Subcutaneous abdominal adipose tissue (tissue), 5 donors: ENCODE results near the gene FOXL1.

Experiments
- H3K27ac ChIP-seq: one replicate; pipeline ENCODE4 v1.7.0; 2013; ENCODE audit warnings: low read depth, mild to moderate bottlenecking, inconsistent platforms, low read length, moderate library complexity
- H3K27me3 ChIP-seq, 5 donors: one replicate each; pipeline ENCODE4 v1.7.0; 2013; ENCODE audit warnings: low read length in 5 of 5, inconsistent platforms in 1 of 5; ENCODE audit not compliant: control insufficient read depth in 5 of 5, insufficient read depth in 4 of 5
- H3K36me3 ChIP-seq, 5 donors: one replicate each; pipeline ENCODE4 v1.7.0; 2013; ENCODE audit warnings: low read length in 5 of 5; ENCODE audit not compliant: control insufficient read depth in 5 of 5, insufficient read depth in 5 of 5
- H3K4me1 ChIP-seq, 5 donors: one replicate each; pipeline ENCODE4 v1.7.0; 2013; ENCODE audit warnings: low read length in 5 of 5, mild to moderate bottlenecking in 3 of 5, moderate library complexity in 1 of 5; ENCODE audit not compliant: control insufficient read depth in 5 of 5, insufficient read depth in 5 of 5
- H3K4me3 ChIP-seq, 5 donors: one replicate each; pipeline ENCODE4 v1.7.0; 2013; ENCODE audit warnings: low read length in 5 of 5, low read depth in 1 of 5
- H3K9ac ChIP-seq, 5 donors: one replicate each; pipeline ENCODE4 v1.7.0; 2013; ENCODE audit warnings: low read length in 5 of 5, mild to moderate bottlenecking in 4 of 5, moderate library complexity in 3 of 5
- H3K9me3 ChIP-seq, 5 donors: one replicate each; pipeline ENCODE4 v1.7.0; 2013; ENCODE audit warnings: low read length in 5 of 5; ENCODE audit not compliant: control insufficient read depth in 5 of 5
- donor health status: healthy.
- donor health status: healthy.
- donor health status: healthy.
- donor health status: healthy.
- donor health status: healthy.

The FOXL1 gene

DNA sequence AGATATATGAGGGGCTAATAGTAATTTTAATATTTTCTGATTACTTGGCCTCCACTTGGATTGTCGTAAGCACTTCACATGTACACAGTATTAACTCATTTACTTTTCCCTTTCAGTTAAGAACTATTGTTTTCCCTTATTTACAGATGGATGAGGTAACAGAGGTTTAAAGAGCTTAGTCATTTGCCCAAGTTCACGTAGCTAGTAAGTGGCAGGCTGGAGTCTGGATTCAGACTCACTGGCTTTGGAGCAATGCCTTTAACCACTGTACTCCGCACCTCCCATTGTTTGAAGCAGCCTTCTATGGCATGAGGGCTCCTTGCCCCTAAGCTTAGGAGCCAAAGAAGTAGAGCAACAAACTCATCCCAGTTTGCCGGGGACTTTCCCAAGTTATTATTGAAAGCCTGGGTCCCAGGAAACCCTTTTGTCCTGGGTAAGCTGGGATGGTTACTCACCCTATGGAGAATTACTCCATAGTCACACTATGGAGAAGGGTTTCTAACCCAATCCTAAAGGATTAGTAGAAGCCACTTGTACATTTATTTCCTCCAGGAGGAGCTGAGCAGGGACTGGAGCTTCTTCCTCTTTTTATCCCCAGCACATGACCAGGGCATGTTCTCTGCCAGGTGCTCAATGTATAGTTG is 12.3 kb downstream of the FOXL1 start:
- no peaks in the 10 kb centered on the region for H3K4me1 ChIP-seq
- peaks cover 0 to 3% (median 0%) of the 10 kb centered on the region in 5 donors for H3K9me3 ChIP-seq
- no peaks in the 10 kb centered on the region for H3K36me3 ChIP-seq
- peaks cover 0 to 33% (median 24%) of the 10 kb centered on the region in 5 donors for H3K27me3 ChIP-seq
- H3K4me3 ChIP-seq, result no peak overlapping the region
- no peak overlapping the region for H3K9ac ChIP-seq
- H3K27ac ChIP-seq, result no peak overlapping the region

GRCh38 chr16:86591270-86591669 is 12.9 kb downstream of the FOXL1 start:
- peaks cover 2 to 38% (median 30%) of the 10 kb centered on the region in 5 donors for H3K27me3 ChIP-seq
- H3K9ac ChIP-seq, result no peak overlapping the region
- no peak overlapping the region for H3K4me3 ChIP-seq
- peaks cover 0 to 3% (median 0%) of the 10 kb centered on the region in 5 donors for H3K9me3 ChIP-seq
- no peak overlapping the region for H3K27ac ChIP-seq
- H3K36me3 ChIP-seq, result no peaks in the 10 kb centered on the region
- no peaks in the 10 kb centered on the region for H3K4me1 ChIP-seq

DNA sequence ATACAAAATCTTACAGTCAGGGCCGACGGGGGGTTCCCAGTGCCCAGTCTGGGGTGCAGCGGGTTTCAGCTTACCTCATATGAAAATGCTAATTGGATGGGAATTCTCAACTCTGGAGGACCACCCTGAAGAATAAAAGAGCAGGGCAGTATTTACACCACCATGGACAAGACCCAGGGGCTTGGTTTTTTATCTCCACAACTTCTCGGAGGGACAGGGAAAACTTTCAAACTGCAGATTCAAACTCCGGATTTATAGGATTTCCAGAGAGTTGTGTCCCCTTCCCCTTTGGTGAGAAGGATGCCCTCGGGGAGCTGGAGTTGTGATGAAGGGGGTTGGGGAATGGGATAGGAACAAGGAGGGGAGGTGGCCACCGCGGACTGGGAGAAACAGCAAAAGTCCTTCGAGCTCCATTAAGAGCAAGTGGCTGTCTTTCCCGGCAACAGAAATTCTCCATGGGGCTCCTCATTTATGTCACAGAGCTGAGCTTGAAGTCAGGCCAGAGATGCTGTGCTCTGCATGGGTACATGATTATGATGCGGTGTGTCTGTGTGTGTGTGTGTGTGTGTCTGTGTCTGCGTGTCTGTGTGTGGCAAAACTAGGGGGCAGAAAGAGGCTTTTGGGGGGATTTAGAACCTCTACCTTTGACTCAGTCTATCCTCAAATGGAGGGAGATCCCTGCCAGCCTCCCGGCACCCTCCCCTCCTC is 15.7 kb downstream of the FOXL1 start:
- H3K9ac ChIP-seq, result no peak overlapping the region
- no peak overlapping the region for H3K27ac ChIP-seq

GRCh38 chr16:86594721-86595120 is 16.4 kb downstream of the FOXL1 start:
- Histone ChIP-seq H3K9me3 (no peaks in the 10 kb centered on the region), H3K27ac (no peak overlapping the region), H3K9ac (no peak overlapping the region), H3K36me3 (no peaks in the 10 kb centered on the region), H3K27me3 (peaks cover 2 to 47% (median 33%) of the 10 kb centered on the region in 5 donors), H3K4me3 (no peak overlapping the region), H3K4me1 (no peaks in the 10 kb centered on the region)

More for the DNA sequence above, 15.7 kb downstream of the FOXL1 start:
- Histone ChIP-seq H3K9me3 (no peaks in the 10 kb centered on the region), H3K4me1 (no peaks in the 10 kb centered on the region), H3K36me3 (no peaks in the 10 kb centered on the region), H3K27me3 (peaks cover 2 to 51% (median 33%) of the 10 kb centered on the region in 5 donors), H3K4me3 (no peak overlapping the region)

GRCh38 chr16:86595983-86596605 is 17.7 kb downstream of the FOXL1 start:
- Histone ChIP-seq H3K27ac (no peak overlapping the region), H3K4me1 (no peaks in the 10 kb centered on the region), H3K9me3 (no peaks in the 10 kb centered on the region), H3K4me3 (no peak overlapping the region), H3K27me3 (peaks cover 2 to 37% (median 31%) of the 10 kb centered on the region in 5 donors), H3K9ac (no peak overlapping the region), H3K36me3 (no peaks in the 10 kb centered on the region)

DNA sequence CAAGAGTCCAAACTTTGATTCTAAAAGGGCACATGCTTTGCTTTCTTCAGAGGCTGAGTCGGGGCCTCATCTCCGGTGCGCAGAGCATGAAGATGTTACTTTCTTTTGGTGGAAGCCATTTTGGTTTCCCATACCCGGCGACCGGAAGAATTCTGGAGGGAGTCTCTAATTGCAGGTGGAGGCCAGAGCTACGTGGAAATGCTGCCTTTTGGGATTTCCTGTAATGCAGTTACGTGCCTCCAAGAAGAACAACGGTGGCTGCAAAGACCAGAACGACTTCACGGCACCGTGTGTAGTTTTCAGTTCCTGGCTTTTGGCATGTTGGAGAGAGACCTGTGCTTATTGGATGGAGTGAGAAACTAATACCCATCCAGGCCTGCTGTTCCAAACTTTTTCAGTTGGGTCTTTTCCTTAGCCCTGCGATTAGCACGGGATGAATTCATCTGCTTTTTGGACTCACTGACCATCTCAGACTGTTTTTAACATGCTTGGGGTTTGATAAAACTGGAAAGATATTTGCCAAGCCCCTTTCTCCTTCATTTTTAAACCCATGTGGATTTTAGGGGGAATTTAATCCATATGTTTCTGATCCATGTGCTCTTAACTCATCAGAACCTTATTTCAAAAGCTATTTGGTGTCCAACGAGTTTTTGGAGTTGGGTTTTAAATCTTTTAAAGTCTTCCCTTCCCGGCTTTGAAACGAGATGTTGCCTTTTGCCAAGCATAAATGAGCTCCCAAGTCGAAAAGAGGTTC is 19.0 kb downstream of the FOXL1 start:
- Histone ChIP-seq H3K27ac (no peak overlapping the region), H3K27me3 (peaks cover 6 to 37% (median 34%) of the 10 kb centered on the region in 5 donors), H3K4me3 (no peak overlapping the region)

GRCh38 chr16:86597880-86598606 is 19.7 kb downstream of the FOXL1 start:
- Histone ChIP-seq H3K36me3 (no peaks in the 10 kb centered on the region), H3K27me3 (peaks cover 6 to 36% (median 31%) of the 10 kb centered on the region in 5 donors), H3K27ac (no peak overlapping the region), H3K4me3 (no peak overlapping the region), H3K4me1 (no peaks in the 10 kb centered on the region), H3K9me3 (no peaks in the 10 kb centered on the region), H3K9ac (no peak overlapping the region)

More for the DNA sequence above, 19.0 kb downstream of the FOXL1 start:
- no peaks in the 10 kb centered on the region for H3K36me3 ChIP-seq
- H3K4me1 ChIP-seq, result no peaks in the 10 kb centered on the region
- no peaks in the 10 kb centered on the region for H3K9me3 ChIP-seq
- no peak overlapping the region for H3K9ac ChIP-seq

- H3K4me3 ChIP-seq, result no peak overlapping the region
- peaks cover 6 to 29% (median 26%) of the 10 kb centered on the region in 5 donors for H3K27me3 ChIP-seq
- no peaks in the 10 kb centered on the region for H3K9me3 ChIP-seq
- no peak overlapping the region for H3K27ac ChIP-seq
- H3K9ac ChIP-seq, result no peak overlapping the region
- H3K36me3 ChIP-seq, result no peaks in the 10 kb centered on the region
- no peaks in the 10 kb centered on the region for H3K4me1 ChIP-seq
Observed at GRCh38 chr16:86598607-86599565, 20.5 kb downstream of the FOXL1 start.

GRCh38 chr16:86601356-86601755 is 23.0 kb downstream of the FOXL1 start:
- no peak overlapping the region for H3K27ac ChIP-seq

More at GRCh38 chr16:86601356-86601755, 23.0 kb downstream of the FOXL1 start:
- no peak overlapping the region for H3K9ac ChIP-seq
- no peak overlapping the region for H3K4me3 ChIP-seq
- H3K4me1 ChIP-seq, result no peaks in the 10 kb centered on the region
- peaks cover 9 to 22% (median 17%) of the 10 kb centered on the region in 5 donors for H3K27me3 ChIP-seq
- no peaks in the 10 kb centered on the region for H3K36me3 ChIP-seq
- no peaks in the 10 kb centered on the region for H3K9me3 ChIP-seq
